ENCODE measurements around the gene CNTFR. TPM values are rescaled to one million over a fixed set of nuclear protein-coding genes. Genes with fewer than 3 reads are reported as not detected.
A peak's percentile ranks its signal among the peaks of the same experiment; 100 is the strongest.

The CNTFR gene
- total RNA-seq, 1 experiment from 2014 or later: 0.24 TPM

DNA sequence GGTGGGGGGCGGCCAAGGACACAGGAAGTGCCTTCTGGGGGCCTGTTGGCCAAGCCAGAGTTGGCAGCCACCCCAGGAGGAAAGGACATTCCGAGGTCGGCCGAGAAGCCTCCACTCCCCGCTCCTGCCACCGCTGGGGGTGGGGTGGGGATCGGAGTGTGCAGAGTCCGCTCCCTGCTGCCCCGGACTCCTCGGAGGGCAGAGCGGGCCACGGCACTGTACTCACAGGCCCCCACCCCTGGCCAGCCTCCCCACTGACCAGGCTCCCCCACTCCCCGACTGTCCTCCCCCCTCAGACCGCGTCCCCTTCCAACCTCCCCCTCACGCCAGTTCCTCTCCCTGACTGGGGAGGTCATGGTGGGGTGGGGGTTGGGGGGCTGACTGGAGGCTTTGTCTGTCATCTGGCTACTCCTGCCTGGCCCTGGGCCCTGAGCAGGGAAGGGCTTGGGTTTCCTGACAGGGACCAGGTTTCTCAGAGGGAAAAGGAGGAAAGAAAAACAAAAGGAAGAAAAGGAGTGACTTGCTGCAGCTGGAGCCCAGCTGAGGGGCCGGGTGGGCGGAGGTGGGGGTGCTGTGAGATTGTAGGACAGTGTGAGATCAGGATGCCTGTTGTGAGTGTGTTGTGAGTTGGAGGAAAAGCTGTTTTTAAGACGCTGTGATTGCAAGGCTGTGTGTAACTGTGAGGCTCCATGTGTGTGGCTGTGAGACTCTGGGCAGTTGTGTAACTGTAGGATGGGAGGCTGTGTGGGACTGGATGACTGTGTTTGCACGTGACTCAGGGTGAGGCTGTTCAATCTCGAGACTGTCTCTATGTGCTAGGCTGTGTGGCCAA, 29.7 kb downstream of the CNTFR start:
- H3K27ac ChIP-seq: peak overlapping the region; percentile 70
- peaks cover 36% of the 10 kb centered on the region for H3K4me1 ChIP-seq
- no peaks in the 10 kb centered on the region for H3K27me3 ChIP-seq
- DNase-seq: peak; percentile 56 to 63
- peak overlapping the region; percentile 53 for H3K4me3 ChIP-seq
- H3K9me3 ChIP-seq (replicated peaks): no peaks in the 10 kb centered on the region
- no peaks in the 10 kb centered on the region for H3K36me3 ChIP-seq

DNA sequence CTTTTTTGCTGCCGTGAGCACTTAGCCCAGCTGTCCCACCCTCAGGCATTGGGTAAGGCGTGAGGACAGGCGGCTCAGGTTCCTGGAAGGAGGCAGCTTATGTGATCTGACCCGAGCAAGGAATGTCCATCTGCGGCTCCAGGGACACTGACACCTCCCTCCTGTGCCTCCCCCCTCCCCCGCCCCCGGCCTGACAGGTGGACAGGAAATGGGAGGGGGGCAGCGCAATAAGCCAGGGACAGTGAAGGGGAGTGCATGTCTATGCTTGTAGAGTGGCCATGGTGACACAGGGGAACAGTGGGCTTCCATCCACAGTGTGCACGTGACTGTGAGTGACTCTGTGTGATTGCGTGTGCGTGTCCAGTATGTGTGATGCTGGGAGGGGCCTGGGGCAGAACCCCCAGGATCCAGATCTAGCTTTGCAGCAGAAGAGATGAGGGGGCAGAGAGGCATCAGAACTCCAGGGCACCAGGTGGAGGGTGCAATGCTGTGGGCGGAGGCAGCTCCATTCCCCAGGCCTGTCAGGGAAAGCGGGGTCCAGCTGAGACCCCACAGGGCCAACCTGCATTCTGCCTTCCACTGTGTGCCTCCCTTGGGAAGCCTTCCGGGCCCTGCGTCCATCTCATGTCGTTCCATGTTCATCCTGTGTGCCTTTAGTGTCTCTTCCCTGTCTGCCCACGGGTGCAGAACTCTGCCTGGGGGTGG, 30.5 kb downstream of the CNTFR start:
- Histone ChIP-seq H3K9me3 (replicated peaks) (no peaks in the 10 kb centered on the region), H3K27me3 (no peaks in the 10 kb centered on the region), H3K4me3 (peak overlapping the region; percentile 53), H3K27ac (peak overlapping the region; percentile 70), H3K36me3 (no peaks in the 10 kb centered on the region), H3K4me1 (peaks cover 44% of the 10 kb centered on the region)
- DNase-seq: peak; percentile 87 to 90

DNA sequence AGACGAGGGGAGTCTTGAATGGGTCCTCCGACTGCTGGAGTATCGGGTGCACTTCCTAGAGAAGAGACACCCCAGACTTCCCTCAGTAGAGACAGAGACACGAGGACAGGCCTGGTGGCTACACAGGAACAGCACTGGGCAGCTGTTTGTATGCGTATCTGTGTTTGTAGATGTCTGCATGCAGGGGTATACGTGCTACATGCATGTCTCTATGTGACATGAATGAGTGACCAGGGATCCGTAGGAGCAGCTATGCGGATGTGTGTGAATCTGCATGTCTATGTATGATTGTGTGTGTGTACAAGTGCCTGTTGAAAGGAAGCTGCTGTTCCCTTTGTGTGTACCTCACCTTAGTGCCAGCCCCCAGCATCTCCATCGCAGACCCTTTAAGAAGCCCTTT, 31.2 kb downstream of the CNTFR start:
- H3K4me1 ChIP-seq: peaks cover 51% of the 10 kb centered on the region

DNA sequence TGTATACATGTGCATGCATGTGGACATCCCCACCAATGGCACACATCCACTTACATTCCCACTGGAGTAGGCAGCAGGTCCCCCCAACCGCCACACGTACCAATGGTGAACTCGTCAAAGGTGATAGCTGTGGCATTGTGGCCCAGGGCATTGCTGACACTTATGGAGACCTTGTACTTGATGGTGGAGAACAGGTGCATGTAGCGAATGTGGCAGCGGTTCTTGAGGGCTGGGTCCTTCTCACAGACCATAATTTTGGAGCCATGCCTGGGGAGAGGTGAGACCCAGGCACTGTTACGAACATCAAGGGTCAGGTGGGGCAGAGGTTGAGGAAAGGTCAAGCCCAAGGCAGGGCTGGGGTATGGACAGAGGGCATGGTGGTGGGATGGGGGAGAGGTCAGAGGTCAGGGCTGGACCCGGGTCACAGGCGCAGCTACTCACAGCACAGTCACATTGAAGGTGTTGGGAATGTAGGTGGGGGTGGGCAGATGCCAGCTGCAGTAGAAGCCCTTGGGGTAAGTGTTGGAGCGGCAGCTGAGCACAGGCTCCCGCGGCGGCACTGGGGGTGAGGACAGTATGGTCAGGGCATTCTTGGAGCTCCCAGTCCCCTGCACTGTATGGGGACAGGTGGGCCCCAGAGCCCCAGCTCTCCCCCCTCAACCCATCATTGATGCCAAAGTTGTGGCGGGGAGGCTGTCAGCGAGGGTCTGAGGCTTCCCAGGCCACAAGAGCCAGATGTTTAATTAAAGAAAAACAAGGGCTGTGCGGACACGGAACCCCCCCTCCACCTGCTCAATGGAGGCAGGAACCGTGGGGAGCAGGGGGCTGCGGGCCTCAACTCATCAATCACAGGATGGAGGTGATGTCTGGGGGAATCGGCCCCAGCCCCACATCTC, 31.9 kb downstream of the CNTFR start:
- H3K9me3 ChIP-seq (replicated peaks): no peaks in the 10 kb centered on the region
- H3K36me3 ChIP-seq: no peaks in the 10 kb centered on the region
- no peaks in the 10 kb centered on the region for H3K27me3 ChIP-seq
- H3K4me3 ChIP-seq: no peak overlapping the region
- peak; percentile 55 to 73 for DNase-seq
- H3K4me1 ChIP-seq: peaks cover 55% of the 10 kb centered on the region
- H3K27ac ChIP-seq: peak overlapping the region; percentile 70

More for the DNA sequence above, 31.2 kb downstream of the CNTFR start:
- DNase-seq: peak; percentile 21 to 53
- H3K27ac ChIP-seq: peak overlapping the region; percentile 70
- no peak overlapping the region for H3K4me3 ChIP-seq
- H3K9me3 ChIP-seq (replicated peaks): no peaks in the 10 kb centered on the region
- H3K27me3 ChIP-seq: no peaks in the 10 kb centered on the region
- H3K36me3 ChIP-seq: no peaks in the 10 kb centered on the region

GRCh38 chr9:34556949-34557348, 32.6 kb downstream of the CNTFR start:
- Histone ChIP-seq H3K4me3 (no peak overlapping the region), H3K36me3 (no peaks in the 10 kb centered on the region), H3K9me3 (replicated peaks) (no peaks in the 10 kb centered on the region), H3K27ac (no peak overlapping the region), H3K4me1 (peaks cover 55% of the 10 kb centered on the region), H3K27me3 (no peaks in the 10 kb centered on the region)
- DNase-seq: no peak

DNA sequence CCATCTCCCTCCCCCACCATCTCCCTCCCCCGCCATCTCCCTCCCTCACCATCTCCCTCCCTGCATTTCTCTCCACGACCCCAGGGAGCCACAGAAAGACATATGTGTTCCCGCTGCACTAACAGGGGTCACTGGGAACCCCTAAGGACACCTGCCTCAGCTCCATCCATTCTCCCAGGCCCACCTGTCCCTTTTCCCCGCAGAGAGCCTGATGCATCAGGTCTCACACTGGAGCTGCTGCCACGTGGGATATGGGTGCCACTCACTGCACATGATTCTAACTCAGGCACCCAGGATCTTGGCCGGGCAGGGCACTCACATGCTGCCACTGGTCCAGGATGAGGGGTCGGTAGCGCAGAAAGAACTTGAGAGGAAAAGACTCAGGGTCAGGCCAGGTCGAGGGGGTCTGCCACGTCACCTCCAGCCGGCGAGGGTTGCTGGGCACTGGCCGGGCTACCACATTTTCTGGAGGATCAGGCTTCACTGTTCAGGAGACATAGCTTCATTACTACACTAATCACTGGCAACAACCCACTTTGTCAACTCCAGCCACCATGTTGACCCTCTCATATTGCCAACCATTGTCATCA, 33.5 kb downstream of the CNTFR start:
- no peaks in the 10 kb centered on the region for H3K36me3 ChIP-seq
- no peak overlapping the region for H3K4me3 ChIP-seq
- H3K9me3 ChIP-seq (replicated peaks): no peaks in the 10 kb centered on the region
- H3K27ac ChIP-seq: no peak overlapping the region
- DNase-seq: no peak
- H3K27me3 ChIP-seq: no peaks in the 10 kb centered on the region
- H3K4me1 ChIP-seq: peaks cover 55% of the 10 kb centered on the region

GRCh38 chr9:34555500-34555899, 34.0 kb downstream of the CNTFR start:
- Histone ChIP-seq H3K36me3 (no peaks in the 10 kb centered on the region), H3K4me3 (no peak overlapping the region), H3K4me1 (peaks cover 54% of the 10 kb centered on the region), H3K27ac (no peak overlapping the region), H3K27me3 (no peaks in the 10 kb centered on the region), H3K9me3 (replicated peaks) (no peaks in the 10 kb centered on the region)
- no peak for DNase-seq

DNA sequence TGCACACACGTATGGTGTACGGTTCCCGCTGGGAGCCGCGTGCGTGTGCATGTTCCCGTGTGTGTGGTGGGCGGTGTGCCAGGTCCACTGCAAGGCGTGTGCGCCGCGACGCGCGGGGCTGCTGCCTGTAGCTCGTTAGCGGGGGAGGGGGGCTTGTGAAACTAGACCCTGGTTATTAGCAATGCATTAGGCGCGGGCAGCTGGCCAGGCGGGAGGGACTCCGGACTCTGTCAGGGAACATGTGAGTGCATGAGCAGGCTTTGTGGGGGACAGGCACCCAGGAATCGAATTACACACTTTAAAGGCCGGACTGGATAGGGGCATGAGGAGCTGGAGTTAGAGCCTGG, 34.5 kb downstream of the CNTFR start:
- Histone ChIP-seq H3K36me3 (no peaks in the 10 kb centered on the region), H3K27ac (peak overlapping the region; percentile 7; the same call in 1 of the 2 replicates), H3K4me1 (peaks cover 50% of the 10 kb centered on the region), H3K4me3 (peak overlapping the region; percentile 3; the same call in 1 of the 2 replicates), H3K9me3 (replicated peaks) (no peaks in the 10 kb centered on the region), H3K27me3 (no peaks in the 10 kb centered on the region)
- DNase-seq: peak; percentile 72 to 73

- no peaks in the 10 kb centered on the region for H3K9me3 ChIP-seq (replicated peaks)
- H3K36me3 ChIP-seq: no peaks in the 10 kb centered on the region
- DNase-seq: peak; percentile 84 to 86
- H3K4me3 ChIP-seq: peak overlapping the region; percentile 15; the same call in 1 of the 2 replicates
- no peaks in the 10 kb centered on the region for H3K27me3 ChIP-seq
- peaks cover 50% of the 10 kb centered on the region for H3K4me1 ChIP-seq
- H3K27ac ChIP-seq: peak overlapping the region; percentile 22
These were observed 35.1 kb downstream of the CNTFR start for GRCh38 chr9:34554211-34555001.

DNA sequence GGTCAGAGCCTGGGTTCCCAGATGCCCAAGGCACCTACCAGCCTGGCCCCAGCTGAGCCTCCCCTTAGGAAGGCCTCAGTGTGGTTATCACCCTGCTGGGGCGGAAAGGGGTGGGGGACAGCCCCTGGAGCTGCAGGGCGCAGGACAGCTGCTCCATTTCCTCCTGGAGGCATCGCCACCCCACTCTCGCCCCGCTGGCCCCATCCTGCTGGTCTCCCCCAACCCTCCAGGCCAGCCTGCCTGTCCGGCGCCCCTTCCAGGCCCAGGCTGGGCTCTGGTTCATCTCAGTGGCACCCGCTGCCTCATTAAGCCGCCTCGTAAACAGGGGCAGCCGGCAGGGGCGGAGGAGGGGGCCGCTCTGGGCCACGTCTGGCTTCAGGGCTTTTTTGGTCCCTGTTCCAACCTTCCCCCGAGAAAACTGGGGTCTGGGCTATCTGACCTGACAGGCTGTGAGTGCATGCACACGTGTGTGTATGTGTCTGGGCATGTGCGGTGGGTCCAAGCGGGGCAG, 36.0 kb downstream of the CNTFR start:
- Histone ChIP-seq H3K27ac (peak overlapping the region; percentile 22), H3K36me3 (no peaks in the 10 kb centered on the region), H3K4me3 (peak overlapping the region; percentile 15; the same call in 1 of the 2 replicates), H3K4me1 (peaks cover 43% of the 10 kb centered on the region), H3K9me3 (replicated peaks) (no peaks in the 10 kb centered on the region), H3K27me3 (no peaks in the 10 kb centered on the region)
- peak; percentile 51 to 58 for DNase-seq

- H3K4me1 ChIP-seq: peaks cover 37% of the 10 kb centered on the region
- no peaks in the 10 kb centered on the region for H3K36me3 ChIP-seq
- no peak for DNase-seq
- no peaks in the 10 kb centered on the region for H3K9me3 ChIP-seq (replicated peaks)
- H3K27ac ChIP-seq: no peak overlapping the region
- no peaks in the 10 kb centered on the region for H3K27me3 ChIP-seq
- no peak overlapping the region for H3K4me3 ChIP-seq
These were observed 36.5 kb downstream of the CNTFR start for GRCh38 chr9:34552986-34553385.

- DNase-seq: no peak
These were observed 36.9 kb downstream of the CNTFR start for GRCh38 chr9:34552606-34552981.

DNA sequence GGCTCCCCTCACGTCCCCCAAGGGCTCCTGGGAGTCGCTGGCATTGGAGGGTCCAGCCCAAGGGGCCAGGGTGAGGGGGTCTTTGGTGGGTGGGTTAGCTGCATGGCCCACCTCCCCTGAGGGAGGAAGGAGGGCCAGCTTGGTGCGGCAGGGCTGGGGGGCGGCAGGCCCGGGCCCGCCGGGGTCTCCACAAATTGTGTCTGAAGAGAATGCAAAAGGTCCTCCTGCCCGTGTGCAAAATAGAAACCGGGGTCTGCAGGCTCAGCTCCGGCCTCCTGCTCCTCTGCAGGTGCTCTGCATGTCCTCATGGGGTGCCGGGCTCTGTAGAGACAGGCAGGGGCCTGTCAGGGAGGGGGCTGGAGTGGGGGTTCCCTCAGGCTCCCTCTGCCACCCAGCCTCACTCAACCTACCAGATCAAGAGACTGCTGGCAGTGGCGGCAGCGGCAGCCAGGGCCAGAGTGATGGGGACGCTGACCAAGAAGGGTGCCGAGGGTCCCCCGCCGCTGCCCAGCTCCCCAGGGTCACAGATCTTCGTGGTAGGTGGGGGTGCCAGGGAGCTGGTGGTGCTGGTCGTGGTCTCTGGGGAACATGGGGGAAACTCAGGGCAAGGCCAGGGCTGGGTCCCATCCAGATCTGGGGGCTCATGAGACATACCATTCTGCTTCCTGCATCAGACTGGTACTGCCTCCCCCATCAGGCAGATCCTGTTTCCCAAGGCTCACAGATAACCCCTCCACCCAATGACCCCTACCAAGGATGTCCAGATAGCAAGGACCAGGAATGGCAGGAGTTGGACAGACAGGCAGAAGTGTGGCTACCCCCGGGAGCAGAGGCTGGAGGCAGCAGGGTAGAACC, 37.5 kb downstream of the CNTFR start:
- no peaks in the 10 kb centered on the region for H3K27me3 ChIP-seq
- no peak for DNase-seq
- no peaks in the 10 kb centered on the region for H3K9me3 ChIP-seq (replicated peaks)
- no peak overlapping the region for H3K4me3 ChIP-seq
- no peak overlapping the region for H3K27ac ChIP-seq
- H3K36me3 ChIP-seq: no peaks in the 10 kb centered on the region
- peaks cover 27% of the 10 kb centered on the region for H3K4me1 ChIP-seq

More at GRCh38 chr9:34552606-34552981, 36.9 kb downstream of the CNTFR start:
- Histone ChIP-seq H3K27me3 (no peaks in the 10 kb centered on the region), H3K4me3 (no peak overlapping the region), H3K36me3 (no peaks in the 10 kb centered on the region), H3K9me3 (replicated peaks) (no peaks in the 10 kb centered on the region), H3K27ac (no peak overlapping the region), H3K4me1 (peaks cover 33% of the 10 kb centered on the region)

All from SJCRH30 (cell line).